K562 (cell line): ENCODE data around the gene TECPR2. TPM values are rescaled to one million over a fixed set of nuclear protein-coding genes. Genes with fewer than 3 reads are reported as not detected.
A peak's percentile ranks its signal among the peaks of the same experiment; 100 is the strongest.

Experiments used
- E2F3 ChIP-seq: fragments of 250-450 bp; sonication (Bioruptor Pico); IDR thresholded peaks from 2 replicates; pipeline ENCODE4 v1.4.0; 2020; ENCODE audit warnings: mild to moderate bottlenecking
- FOXK1 ChIP-seq: sonication (generic); formaldehyde crosslinking; IDR thresholded peaks from 2 replicates; pipeline ENCODE4 v1.8.0; 2022; ENCODE audit warnings: missing genetic modification reagents, mild to moderate bottlenecking, borderline replicate concordance
- GABPB1 ChIP-seq: sonication (generic); formaldehyde crosslinking; IDR thresholded peaks from 2 replicates; pipeline ENCODE4 v1.8.0; 2022; ENCODE audit warnings: mild to moderate bottlenecking, missing genetic modification reagents
- HDAC8 ChIP-seq: fragments of 450-650 bp; IDR thresholded peaks from 2 replicates; pipeline ENCODE4 v1.6.1; 2016; ENCODE audit warnings: mild to moderate bottlenecking, missing genetic modification characterization, moderate library complexity, missing compliant biosample characterization
- HNRNPK ChIP-seq: fragments of 200-400 bp; formaldehyde crosslinking; IDR thresholded peaks from one replicate; pipeline ENCODE4 v1.6.1; 2018; ENCODE audit warnings: mild to moderate bottlenecking, low read depth, low read length; ENCODE audit not compliant: poor library complexity, severe bottlenecking
- MECOM ChIP-seq: fragments of 250-450 bp; sonication (Bioruptor Pico); IDR thresholded peaks from 2 replicates; pipeline ENCODE4 v1.8.0; 2022; ENCODE audit warnings: inconsistent platforms
- MYC ChIP-seq, 2 experiments: fragments of 250-450 bp in 1 of 2; sonication (Bioruptor Pico) in 1 of 2; IDR thresholded peaks; 2 replicates each; pipeline versions ENCODE4 v1.5.1 to v1.6.1; 2012 to 2021; ENCODE audit warnings: low read depth in 2 of 2, borderline replicate concordance in 1 of 2, improper control_type of control experiment in 1 of 2, low read length in 1 of 2, mild to moderate bottlenecking in 1 of 2, moderate library complexity in 1 of 2
- NFIC ChIP-seq: fragments of 450-650 bp; IDR thresholded peaks from 2 replicates; pipeline ENCODE4 v1.6.1; 2017; ENCODE audit warnings: mild to moderate bottlenecking, inconsistent platforms
- NFXL1 ChIP-seq: fragments of 450-650 bp; formaldehyde crosslinking; IDR thresholded peaks from 2 replicates; pipeline ENCODE4 v1.4.0; 2021; ENCODE audit warnings: mild to moderate bottlenecking
- NR3C1 ChIP-seq: sonication (generic); formaldehyde crosslinking; IDR thresholded peaks from 2 replicates; pipeline ENCODE4 v1.8.1; 2022; ENCODE audit warnings: missing genetic modification reagents
- POLR2G ChIP-seq: fragments of 200-400 bp; formaldehyde crosslinking; IDR thresholded peaks from 2 replicates; pipeline ENCODE4 v1.6.1; 2017; ENCODE audit warnings: low read depth, mild to moderate bottlenecking, antibody characterized with exemption, low read length, moderate library complexity
- SREBF2 ChIP-seq: sonication (generic); formaldehyde crosslinking; IDR thresholded peaks from 2 replicates; pipeline ENCODE4 v1.4.0; 2020; ENCODE audit warnings: mild to moderate bottlenecking, missing genetic modification reagents
- XRCC4 ChIP-seq: IDR thresholded peaks from one replicate; pipeline ENCODE4 v1.6.1; 2011; ENCODE audit not compliant: insufficient read depth, insufficient read length; ENCODE audit errors: extremely low read depth
- ZNF644 ChIP-seq: fragments of 200-800 bp; sonication (Bioruptor generic); IDR thresholded peaks from 2 replicates; pipeline ENCODE4 v1.6.1; 2016; ENCODE audit warnings: low read depth, missing genetic modification characterization, missing compliant biosample characterization
- ZNF766 ChIP-seq: fragments of 200-800 bp; sonication (Bioruptor generic); conservative IDR thresholded peaks from 2 replicates; pipeline ENCODE4 v1.6.1; 2016; ENCODE audit warnings: missing genetic modification characterization, missing compliant biosample characterization
- ZNF780A ChIP-seq: fragments of 250-450 bp; sonication (Bioruptor Pico); IDR thresholded peaks from 2 replicates; pipeline ENCODE4 v1.5.0; 2021; ENCODE audit warnings: mild to moderate bottlenecking
- ZNF785 ChIP-seq: fragments of 250-450 bp; sonication (Bioruptor Pico); IDR thresholded peaks from 2 replicates; pipeline ENCODE4 v1.4.0; 2020; ENCODE audit warnings: mild to moderate bottlenecking
- polyA plus RNA-seq, 8 experiments: library from polyadenylated mRNA; depleted of rRNA in 4 of 8; stranded (reverse) in 5 of 8; unstranded in 3 of 8; fragments of >200 nt; fragmentation: Nextera tagmentation in 2 of 8; fragmentation: Illumina TruSeq in 1 of 8; extraction: Ambion mirVana in 2 of 8; extraction: Trizol in 1 of 8; gene quantifications; 2 replicates each; pipeline versions ENCODE4 v1.2.1 to v1.2.3, GENCODE V29; 2011 to 2014; ENCODE audit warnings: inconsistent platforms in 1 of 8, missing spikeins in 1 of 8
- total RNA-seq, 7 experiments: library from RNA; depleted of rRNA in 6 of 7; stranded (reverse); fragments of >200 nt in 6 of 7; fragmentation: Illumina TruSeq in 2 of 7; extraction: Trizol in 2 of 7; gene quantifications; 2 replicates each; pipeline versions ENCODE4 v1.2.1 to v1.2.3, GENCODE V29; 2011 to 2021; ENCODE audit warnings: low replicate concordance in 1 of 7
- TF ChIP-seq, protein P1 (sequence below): fragments of 450-650 bp; conservative IDR thresholded peaks from 2 replicates; pipeline ENCODE4 v1.6.1; 2016; ENCODE audit warnings: missing genetic modification characterization, low read depth, mild to moderate bottlenecking, control low read depth, missing compliant biosample characterization
- TF ChIP-seq, protein P2 (sequence below): fragments of 250-450 bp; sonication (Bioruptor Pico); IDR thresholded peaks from 2 replicates; pipeline ENCODE4 v1.5.1; 2021; ENCODE audit warnings: mild to moderate bottlenecking
- TF ChIP-seq, protein P3 (sequence below): fragments of 450-650 bp; IDR thresholded peaks from 2 replicates; pipeline ENCODE4 v1.6.1; 2017; ENCODE audit warnings: antibody characterized with exemption, mild to moderate bottlenecking

Gene TECPR2
- total and polyA plus RNA-seq, 9 of the 15 experiments (the other 6 are each of a cell fraction or from before 2014, with no cell fraction given): 0.04 to 3.0 (median 0.83) TPM

DNA sequence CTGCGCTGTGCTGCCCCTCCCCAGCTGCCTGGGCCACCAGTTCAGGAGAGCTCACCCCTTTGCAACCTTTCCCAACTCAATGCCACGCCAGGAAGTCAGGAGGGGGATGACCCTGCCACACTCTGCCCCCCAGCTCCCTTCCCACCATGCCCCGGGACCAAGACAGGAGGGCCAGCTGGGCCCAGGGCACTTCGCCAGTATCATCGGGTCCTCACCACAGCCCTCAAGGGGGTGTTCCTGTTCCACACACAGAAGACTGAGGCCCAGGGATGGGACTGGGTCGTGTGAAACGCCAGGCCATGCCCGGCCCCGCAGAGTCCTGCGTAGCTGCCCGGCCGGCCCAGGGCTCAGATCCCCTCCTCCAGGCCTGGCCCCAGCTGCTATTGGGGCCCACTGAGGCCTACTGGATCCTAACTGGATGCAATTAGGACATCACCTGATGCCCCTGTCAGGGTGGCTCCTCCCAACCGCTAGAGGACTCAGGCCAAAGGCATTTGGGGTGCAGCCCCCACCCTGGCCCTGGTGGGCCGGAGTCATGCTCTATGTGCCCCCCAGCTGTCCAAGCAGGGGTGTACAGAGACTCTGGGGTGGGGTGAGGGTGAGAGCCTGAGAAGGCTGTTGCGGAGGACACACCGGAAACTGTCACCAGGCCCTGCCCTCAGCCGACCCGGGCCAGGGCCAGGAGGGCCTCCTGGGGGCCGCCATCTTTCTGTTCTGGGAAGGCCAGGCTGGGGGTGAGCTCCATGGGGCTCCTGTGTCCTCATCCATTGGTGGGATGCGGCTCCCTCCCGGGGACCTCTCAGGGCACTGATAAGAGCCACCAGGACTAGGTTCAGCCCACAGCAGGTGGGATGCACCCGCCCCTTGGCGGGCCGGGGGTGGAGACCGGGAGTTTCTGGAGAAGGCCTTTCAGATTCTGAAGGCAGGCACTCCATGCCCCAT, 176.1 kb downstream of the TECPR2 start (continued):
- TF ChIP-seq, protein P1, sequence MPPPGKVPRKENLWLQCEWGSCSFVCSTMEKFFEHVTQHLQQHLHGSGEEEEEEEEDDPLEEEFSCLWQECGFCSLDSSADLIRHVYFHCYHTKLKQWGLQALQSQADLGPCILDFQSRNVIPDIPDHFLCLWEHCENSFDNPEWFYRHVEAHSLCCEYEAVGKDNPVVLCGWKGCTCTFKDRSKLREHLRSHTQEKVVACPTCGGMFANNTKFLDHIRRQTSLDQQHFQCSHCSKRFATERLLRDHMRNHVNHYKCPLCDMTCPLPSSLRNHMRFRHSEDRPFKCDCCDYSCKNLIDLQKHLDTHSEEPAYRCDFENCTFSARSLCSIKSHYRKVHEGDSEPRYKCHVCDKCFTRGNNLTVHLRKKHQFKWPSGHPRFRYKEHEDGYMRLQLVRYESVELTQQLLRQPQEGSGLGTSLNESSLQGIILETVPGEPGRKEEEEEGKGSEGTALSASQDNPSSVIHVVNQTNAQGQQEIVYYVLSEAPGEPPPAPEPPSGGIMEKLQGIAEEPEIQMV (tag): no peak
- TF ChIP-seq SREBF2 (CRISPR knock-in tag) (no peak), MECOM (CRISPR knock-in tag) (peak; percentile 85; the same call in 1 of the 2 replicates), HDAC8 (0 out of 2 replicates have a peak, but pooled peaks have one; percentile 48), MYC (IDR thresholded peaks at IDR 0.05; ENCODE audit: low read depth, low read length) (peak; percentile 30; the same call in 1 of the 2 replicates), MYC (CRISPR knock-in tag; IDR thresholded peaks at IDR 0.05; ENCODE audit: borderline replicate concordance, low read depth) (no peak), NFIC (no peak), HNRNPK (no peak), NFXL1 (CRISPR knock-in tag) (no peak), FOXK1 (CRISPR knock-in tag) (no peak), GABPB1 (CRISPR knock-in tag) (peak; percentile 28; the same call in 1 of the 2 replicates), ZNF780A (no peak), E2F3 (CRISPR knock-in tag) (0 out of 2 replicates have a peak, but pooled peaks have one; percentile 5), XRCC4 (no peak), POLR2G (peak; percentile 62), NR3C1 (CRISPR knock-in tag) (no peak), ZNF766 (CRISPR knock-in tag) (peak; percentile 59; the same call in 1 of the 2 replicates), ZNF644 (no peak), ZNF785 (CRISPR knock-in tag) (no peak)
- TF ChIP-seq, protein P2, sequence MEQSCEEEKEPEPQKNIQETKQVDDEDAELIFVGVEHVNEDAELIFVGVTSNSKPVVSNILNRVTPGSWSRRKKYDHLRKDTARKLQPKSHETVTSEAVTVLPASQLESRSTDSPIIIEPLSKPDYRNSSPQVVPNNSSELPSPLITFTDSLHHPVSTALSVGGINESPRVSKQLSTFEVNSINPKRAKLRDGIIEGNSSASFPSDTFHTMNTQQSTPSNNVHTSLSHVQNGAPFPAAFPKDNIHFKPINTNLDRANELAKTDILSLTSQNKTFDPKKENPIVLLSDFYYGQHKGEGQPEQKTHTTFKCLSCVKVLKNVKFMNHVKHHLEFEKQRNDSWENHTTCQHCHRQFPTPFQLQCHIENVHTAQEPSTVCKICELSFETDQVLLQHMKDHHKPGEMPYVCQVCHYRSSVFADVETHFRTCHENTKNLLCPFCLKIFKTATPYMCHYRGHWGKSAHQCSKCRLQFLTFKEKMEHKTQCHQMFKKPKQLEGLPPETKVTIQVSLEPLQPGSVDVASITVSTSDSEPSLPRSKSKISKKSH (CRISPR knock-in tag): no peak
- TF ChIP-seq, protein P3, sequence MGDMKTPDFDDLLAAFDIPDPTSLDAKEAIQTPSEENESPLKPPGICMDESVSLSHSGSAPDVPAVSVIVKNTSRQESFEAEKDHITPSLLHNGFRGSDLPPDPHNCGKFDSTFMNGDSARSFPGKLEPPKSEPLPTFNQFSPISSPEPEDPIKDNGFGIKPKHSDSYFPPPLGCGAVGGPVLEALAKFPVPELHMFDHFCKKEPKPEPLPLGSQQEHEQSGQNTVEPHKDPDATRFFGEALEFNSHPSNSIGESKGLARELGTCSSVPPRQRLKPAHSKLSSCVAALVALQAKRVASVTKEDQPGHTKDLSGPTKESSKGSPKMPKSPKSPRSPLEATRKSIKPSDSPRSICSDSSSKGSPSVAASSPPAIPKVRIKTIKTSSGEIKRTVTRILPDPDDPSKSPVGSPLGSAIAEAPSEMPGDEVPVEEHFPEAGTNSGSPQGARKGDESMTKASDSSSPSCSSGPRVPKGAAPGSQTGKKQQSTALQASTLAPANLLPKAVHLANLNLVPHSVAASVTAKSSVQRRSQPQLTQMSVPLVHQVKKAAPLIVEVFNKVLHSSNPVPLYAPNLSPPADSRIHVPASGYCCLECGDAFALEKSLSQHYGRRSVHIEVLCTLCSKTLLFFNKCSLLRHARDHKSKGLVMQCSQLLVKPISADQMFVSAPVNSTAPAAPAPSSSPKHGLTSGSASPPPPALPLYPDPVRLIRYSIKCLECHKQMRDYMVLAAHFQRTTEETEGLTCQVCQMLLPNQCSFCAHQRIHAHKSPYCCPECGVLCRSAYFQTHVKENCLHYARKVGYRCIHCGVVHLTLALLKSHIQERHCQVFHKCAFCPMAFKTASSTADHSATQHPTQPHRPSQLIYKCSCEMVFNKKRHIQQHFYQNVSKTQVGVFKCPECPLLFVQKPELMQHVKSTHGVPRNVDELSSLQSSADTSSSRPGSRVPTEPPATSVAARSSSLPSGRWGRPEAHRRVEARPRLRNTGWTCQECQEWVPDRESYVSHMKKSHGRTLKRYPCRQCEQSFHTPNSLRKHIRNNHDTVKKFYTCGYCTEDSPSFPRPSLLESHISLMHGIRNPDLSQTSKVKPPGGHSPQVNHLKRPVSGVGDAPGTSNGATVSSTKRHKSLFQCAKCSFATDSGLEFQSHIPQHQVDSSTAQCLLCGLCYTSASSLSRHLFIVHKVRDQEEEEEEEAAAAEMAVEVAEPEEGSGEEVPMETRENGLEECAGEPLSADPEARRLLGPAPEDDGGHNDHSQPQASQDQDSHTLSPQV: peak; percentile 79
